GM18502 (cell line): Measurements from ENCODE around the gene ADGRV1.
"Not testable (repeated sequence)": the region's sequence is repeated elsewhere in the genome, so short reads cannot be mapped to it uniquely, and the experiment has no call there.

Experiments
- ATAC-seq: cut with Tn5 transposase; IDR thresholded peaks from one replicate; pipeline ENCODE4 v1.9.1; 2021; ENCODE audit warnings: mild to moderate bottlenecking; ENCODE audit not compliant: unreplicated experiment, poor library complexity

The ADGRV1 gene

GRCh38 chr5:91041132-91041531 lies 482.5 kb downstream of the ADGRV1 start:
- ATAC-seq: not testable (repeated sequence)

DNA sequence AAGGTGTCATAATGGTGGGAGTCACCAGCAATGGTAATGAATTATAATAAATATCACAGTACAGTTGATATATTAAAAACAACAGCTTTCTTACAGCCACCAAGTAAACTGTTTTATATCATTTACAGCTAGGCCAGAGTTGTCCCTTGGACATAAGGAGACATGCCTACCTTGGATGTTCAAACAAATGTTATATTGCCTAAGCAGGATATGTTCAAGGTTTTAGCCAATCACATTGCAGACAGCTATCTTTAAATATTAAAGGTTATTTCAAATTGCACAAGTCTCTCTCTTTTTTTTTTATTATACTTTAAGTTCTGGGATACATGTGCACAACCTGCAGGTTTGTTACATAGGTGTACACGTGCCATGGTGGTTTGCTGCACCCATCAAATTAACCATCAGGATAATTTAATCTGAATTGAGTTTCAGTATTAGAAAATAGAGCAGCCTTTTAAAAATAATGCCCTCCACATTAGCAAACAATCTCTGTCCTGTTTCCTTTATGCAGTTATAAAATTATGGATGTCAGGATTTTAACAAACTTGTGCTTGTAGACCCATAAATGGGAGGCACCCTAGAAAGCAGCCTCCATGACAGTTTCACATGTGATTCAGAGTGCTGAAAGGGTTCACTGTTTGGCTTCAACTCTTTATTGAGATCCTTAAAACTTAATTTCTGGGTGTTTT lies 483.8 kb downstream of the ADGRV1 start:
- no peak for ATAC-seq

GRCh38 chr5:91042936-91043255 lies 484.3 kb downstream of the ADGRV1 start:
- no peak for ATAC-seq

- no peak for ATAC-seq
These were observed 489.5 kb downstream of the ADGRV1 start for GRCh38 chr5:91048073-91048472.

- no peak for ATAC-seq
These were observed 490.5 kb downstream of the ADGRV1 start for GRCh38 chr5:91049112-91049511.

DNA sequence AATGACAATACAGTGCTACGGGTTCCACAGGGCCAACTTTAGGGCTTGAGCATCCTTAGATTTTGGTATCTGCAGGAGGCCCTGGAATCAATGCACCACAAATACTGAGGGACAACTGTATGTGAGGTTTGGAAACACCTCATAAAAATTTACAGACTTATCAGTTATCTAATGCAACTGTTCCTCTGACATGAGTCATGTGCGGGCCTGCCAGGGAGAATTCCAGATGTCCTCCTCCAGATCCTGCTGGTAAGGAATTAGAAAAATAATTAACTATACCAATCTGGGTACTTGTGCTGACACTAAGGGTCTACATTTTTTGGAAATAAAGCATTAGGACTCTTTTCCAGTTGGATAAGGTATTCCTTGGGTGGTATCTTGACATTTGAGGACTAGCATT lies 491.2 kb downstream of the ADGRV1 start:
- no peak for ATAC-seq

GRCh38 chr5:91052411-91052810 lies 493.8 kb downstream of the ADGRV1 start:
- ATAC-seq: not testable (repeated sequence)

DNA sequence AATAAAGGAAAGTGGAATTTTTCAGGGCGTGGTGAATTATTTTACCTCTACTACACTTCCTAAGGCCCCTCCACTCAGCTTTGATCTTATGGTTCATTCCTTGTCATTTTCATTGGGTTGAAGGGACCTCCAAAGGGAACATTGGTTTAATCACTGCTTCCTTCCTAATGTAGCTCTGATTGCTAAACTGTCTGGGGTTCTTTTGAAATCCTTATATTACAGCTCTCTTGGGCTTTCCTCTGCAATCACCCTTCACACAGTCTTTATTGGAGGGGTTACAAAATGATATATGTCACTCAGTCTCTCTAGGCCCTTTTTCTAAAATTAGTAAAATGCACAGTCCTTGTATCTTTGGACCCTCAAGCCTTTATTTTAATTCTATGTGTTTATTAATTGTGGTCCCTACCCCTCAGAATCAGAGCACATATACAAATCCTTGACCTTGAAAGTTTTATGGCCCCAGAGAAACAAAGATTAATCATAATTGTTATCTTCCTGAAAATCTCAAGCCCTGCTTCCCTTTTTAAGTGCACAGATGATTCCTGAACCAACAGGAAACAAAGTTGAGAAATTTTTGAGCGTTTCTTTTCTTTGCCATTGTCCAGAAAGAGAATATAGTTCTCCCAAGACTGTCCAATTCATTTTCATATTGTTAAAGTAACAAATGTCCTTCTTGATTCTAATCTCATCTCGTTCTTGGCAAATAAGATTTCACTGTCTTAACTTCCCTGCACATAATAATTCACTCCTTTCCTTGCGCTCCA lies 494.6 kb downstream of the ADGRV1 start:
- no peak for ATAC-seq

DNA sequence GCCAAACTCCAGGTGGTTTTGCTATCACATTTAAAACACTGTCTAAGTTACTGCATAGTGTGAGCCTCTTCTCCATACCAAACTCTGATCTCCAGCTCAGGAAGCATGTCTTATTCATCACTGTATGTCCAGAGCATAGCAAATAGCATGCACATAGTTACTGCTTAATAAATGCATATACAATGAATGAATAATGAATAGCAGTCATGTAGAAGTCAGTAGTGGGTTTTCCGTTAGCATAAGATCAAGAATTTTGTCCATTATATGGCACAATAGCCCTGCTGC lies 495.1 kb downstream of the ADGRV1 start:
- ATAC-seq: no peak

DNA sequence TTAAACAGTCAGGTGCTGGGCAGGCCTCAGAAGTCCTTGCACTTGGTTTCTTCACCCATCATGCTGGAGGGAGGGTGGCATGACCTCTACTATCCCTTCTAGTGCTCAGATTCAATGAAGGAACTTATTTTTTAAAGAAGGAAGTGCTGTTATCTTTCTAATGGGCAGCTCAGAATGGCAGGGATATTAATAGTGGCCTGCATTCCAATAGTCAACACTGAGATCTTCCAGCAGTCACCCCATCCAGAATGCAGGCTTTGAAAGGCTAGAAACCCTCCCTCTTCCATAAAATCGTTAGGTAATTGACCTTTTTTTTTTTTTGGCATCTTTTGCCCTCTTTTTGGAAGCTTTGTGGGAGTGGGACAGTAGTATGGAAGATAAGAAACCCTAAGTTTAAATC lies 499.6 kb downstream of the ADGRV1 start:
- no peak for ATAC-seq

DNA sequence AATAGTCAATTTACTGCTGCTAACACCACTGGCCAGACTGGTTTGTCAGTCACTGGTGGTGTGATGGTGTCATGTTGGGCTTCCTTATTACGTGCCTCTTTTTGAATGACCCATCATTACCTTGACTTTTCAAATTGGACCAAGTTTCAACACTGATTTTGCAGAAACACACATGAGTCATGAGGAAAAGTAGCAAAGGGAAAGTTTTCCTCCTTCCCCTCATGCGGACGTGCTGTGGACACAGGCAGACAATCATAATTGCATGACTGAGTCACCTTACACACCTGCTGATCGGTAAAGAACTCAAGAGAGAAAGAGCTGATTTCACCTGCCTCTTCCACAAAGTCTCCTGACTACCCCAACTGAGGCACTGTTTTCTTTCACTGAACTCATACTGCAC lies 500.0 kb downstream of the ADGRV1 start:
- no peak for ATAC-seq

GRCh38 chr5:91059409-91059808 lies 500.8 kb downstream of the ADGRV1 start:
- peak; percentile 89 for ATAC-seq

GRCh38 chr5:91061094-91061493 lies 502.5 kb downstream of the ADGRV1 start:
- no peak for ATAC-seq

GRCh38 chr5:91061946-91062562 lies 503.5 kb downstream of the ADGRV1 start:
- ATAC-seq: no peak

- ATAC-seq: not testable (repeated sequence)
These were observed 504.6 kb downstream of the ADGRV1 start for GRCh38 chr5:91063098-91063690.

DNA sequence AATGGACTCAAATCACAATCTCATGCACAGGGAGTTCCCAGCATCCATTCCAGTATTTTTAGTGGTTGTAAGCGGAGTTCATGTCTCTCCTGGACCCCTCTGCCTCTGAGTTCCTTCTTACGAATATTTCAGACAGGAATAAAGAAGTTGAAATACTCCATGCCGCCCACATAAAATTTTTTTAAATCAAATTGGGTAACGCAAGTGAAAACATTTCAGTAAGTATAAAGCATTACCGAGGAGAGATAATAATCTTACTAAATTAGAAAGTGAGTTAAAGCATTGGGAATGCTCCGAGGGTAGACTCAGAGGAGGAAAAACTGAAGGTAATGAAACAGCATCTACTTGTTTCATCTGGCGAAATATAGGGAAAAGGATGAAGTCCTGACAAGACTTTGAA lies 506.9 kb downstream of the ADGRV1 start:
- ATAC-seq: no peak

- no peak for ATAC-seq
These were observed 510.8 kb downstream of the ADGRV1 start for GRCh38 chr5:91069364-91069763.

DNA sequence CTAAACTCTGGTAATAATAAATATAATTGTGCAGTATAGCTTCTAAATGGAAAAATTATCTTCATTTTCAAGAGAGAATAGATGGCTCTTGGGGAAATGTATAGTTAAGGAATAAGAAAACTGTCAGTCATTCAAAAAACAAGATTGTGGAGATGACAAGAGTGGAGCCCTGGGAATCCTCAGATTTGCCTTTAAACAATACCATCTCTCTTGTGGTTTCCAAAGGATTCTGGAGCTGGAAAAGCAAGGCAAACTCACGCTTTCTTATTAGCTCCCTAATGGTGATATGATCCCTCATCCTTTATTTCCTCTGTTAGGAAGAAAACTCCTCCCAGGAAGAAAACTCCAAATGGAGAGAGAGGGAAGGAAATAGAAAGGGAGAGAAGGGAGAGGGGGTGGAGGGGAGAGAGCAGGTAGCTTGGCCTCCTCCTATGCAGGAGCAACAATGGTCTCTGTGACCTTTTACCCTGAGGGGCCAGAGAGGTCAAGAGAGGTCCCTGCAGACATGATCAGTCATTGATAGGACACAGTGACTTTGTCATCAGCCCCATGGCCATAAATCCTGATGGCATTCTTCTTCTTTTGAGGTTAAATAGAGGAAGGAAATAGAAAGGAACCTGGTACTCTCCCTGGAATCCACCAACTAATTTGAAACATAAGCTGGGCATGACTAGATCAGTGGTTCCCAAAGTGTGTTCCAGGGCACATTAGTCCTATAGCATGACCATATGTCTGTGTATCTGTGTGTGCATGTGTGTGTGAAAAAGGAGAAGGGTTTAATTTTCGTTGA lies 512.4 kb downstream of the ADGRV1 start:
- ATAC-seq: no peak

GRCh38 chr5:91072881-91073280 lies 514.3 kb downstream of the ADGRV1 start:
- ATAC-seq: no peak

- no peak for ATAC-seq
These were observed 516.0 kb downstream of the ADGRV1 start for GRCh38 chr5:91074615-91075014.

- ATAC-seq: no peak
These were observed 517.5 kb downstream of the ADGRV1 start for GRCh38 chr5:91076138-91076537.
